GM21367 (cell line): Measurements from ENCODE around the gene SLC52A3.
"Not testable (repeated sequence)": the region's sequence is repeated elsewhere in the genome, so short reads cannot be mapped to it uniquely, and the experiment has no call there.

Experiments used
- ATAC-seq: cut with Tn5 transposase; IDR thresholded peaks from one replicate; pipeline ENCODE4 v1.9.1; 2021; ENCODE audit not compliant: unreplicated experiment

The SLC52A3 gene

GRCh38 chr20:768426-768978 is at the start of gene SLC52A3:
TSS of gene SLC52A3 (minus strand) at chr20:768500. CDS start at chr20:765774, 2,726 bp downstream.
- ATAC-seq, result no peak

DNA sequence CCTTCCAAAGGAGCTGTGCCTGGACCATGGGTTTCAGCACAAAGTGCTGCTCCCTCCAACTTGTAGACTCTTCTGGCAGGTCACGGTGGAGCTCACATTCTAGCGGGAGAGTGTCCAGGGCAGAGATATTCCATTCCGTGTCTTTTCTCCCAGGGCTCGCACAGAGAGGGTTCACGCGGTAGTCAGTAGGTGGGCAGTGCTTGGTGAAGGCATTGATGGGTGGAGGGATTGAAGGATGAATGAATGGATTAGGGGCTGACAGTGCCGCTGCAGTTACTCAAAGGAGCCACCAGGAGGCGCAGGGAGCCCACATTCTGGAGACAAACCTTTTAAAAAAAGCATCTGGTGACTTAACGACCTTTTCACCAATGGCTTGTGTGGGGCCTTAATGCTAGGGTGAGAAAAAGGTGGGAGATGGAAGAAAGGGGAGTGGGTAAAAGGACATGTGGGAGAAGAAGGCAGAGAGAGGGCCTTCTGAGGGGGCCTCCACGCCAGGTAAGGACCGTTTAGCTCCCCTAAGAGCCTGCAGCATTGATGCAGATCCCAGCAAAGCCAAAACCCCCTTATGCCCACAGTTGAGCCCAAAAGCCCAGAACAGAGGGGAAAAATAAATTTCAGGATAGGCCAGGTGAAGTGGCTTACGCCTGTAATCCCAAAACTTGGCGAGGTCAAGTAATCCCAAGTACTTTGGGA is 47.8 kb upstream of the SLC52A3 start:
- ATAC-seq, result no peak

- ATAC-seq, result no peak
Measured at GRCh38 chr20:815226-815625, 46.9 kb upstream of the SLC52A3 start.

DNA sequence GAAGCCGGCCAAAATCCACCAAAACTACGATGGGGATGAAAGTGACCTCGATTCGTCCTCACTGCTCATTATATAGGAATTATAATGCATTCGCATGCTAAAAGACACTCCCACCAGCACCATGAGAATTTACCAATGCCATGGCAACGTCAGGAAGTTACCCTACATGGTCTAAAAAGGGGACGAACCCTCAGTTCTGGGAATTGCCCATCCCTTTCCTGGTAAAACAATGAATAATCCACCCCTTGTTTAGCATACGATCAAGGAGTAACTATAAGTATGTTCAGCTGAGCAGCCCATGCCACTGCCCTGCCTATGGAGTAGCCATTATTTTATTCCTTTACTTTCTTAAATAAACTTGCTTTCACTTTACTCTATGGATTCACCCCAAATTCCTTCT is 45.1 kb upstream of the SLC52A3 start:
- ATAC-seq, result no peak

- not testable (repeated sequence) for ATAC-seq
Measured at GRCh38 chr20:812435-812814, 44.1 kb upstream of the SLC52A3 start.

GRCh38 chr20:811776-812434 is 43.6 kb upstream of the SLC52A3 start:
- not testable (repeated sequence) for ATAC-seq

- no peak for ATAC-seq
Measured at GRCh38 chr20:805713-806112, 37.4 kb upstream of the SLC52A3 start.

DNA sequence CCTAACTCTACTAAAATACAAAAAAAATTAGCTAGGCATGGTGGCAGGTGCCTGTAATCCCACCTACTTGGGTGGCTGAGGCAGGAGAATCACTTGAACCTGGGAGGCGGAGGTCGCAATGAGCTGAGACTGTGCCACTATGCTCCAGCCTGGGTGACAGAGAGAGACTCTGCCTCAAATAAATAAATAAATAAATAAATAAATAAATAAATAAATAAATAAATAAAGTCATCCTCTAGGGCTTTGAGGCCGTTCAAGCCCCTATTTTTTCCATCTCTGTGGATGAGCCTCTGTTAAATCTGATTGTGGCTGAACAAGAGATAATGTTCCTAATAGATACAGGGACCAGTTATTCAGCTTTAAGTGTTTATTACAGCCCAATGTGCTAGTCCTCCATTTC is 33.4 kb upstream of the SLC52A3 start:
- ATAC-seq, result no peak

GRCh38 chr20:800026-800425 is 31.7 kb upstream of the SLC52A3 start:
- not testable (repeated sequence) for ATAC-seq

DNA sequence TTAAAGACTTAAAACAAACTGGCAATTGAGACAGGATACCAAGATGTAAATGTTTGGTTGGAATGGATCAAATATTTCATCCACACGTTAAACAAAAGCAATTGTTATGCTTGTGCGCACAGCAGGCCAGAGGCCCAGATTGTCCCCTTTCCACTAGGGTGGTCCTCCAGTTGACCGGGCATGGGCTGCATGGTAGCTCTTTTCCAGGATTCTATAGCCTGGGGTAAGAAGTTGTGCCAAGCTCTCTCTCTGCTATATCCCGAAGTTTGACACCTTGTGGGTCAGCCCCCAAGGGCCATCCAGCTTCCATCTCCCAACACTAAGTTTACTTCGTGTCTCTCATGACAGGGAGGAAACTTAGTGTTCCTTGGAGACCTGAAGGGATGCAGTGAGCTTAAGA is 30.4 kb upstream of the SLC52A3 start:
- not testable (repeated sequence) for ATAC-seq

DNA sequence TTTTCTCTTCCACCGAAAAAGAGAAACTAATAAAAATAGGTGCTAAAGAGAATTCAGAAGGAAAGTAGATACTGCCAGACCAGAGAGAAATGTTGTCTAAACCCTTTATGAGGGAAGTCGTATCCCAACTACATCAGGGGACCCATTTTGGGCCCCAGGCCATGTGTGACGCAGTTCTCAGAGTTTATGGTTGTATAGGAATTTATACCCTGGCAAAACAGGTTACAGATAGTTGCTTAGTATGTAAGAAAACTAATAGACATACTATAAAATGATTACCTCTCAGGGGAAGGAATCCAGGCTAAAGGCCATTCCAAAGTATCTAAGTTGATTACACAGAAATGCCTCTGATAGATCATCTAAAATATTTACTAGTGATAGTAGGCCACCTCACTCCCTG is 28.6 kb upstream of the SLC52A3 start:
- no peak for ATAC-seq

DNA sequence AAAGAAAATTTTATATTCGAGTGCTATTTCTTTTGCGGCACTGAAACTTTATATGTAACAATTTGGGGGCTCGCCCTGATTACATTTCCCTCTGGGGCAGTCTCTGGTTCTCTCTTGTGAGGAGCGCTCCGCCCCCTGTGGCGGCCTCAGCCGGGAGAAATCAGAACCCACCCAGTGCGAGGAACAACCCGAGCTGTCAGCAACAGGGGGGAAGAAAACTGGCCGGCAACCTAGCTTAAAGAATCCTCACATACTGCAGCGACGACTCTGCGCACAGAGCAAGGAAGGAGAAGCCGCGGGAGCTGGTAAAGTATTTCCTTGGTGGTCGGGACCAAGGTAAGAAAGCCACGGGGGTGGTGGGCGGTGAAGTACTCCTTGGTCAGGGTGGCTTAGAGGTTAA is 23.9 kb upstream of the SLC52A3 start:
- no peak for ATAC-seq

- no peak for ATAC-seq
Measured at GRCh38 chr20:791056-791455, 22.8 kb upstream of the SLC52A3 start.

DNA sequence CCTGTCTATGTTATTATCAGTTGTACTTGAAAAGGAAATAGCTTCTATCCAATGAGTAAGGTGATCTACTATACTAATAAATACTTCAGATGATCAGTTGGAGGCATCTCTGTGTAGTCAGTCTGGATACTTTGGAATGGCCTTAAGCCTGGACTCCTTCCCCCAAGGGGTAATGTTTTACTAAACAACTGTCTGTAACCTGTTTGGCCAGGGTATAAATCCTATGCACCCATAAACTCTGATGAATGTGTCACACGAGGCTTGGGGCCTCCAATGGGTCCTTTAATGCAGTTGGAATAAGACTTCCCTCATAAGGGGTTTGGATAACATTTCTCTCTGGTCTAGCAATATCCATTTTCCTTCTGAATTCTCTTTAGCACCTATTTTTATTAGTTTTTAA is 19.5 kb upstream of the SLC52A3 start:
- no peak for ATAC-seq

- no peak for ATAC-seq
Measured at GRCh38 chr20:779771-780170, 11.5 kb upstream of the SLC52A3 start.

- ATAC-seq, result no peak
Measured at GRCh38 chr20:776165-776564, 7.9 kb upstream of the SLC52A3 start.

- ATAC-seq, result no peak
Measured at GRCh38 chr20:775679-776135, 7.4 kb upstream of the SLC52A3 start.

DNA sequence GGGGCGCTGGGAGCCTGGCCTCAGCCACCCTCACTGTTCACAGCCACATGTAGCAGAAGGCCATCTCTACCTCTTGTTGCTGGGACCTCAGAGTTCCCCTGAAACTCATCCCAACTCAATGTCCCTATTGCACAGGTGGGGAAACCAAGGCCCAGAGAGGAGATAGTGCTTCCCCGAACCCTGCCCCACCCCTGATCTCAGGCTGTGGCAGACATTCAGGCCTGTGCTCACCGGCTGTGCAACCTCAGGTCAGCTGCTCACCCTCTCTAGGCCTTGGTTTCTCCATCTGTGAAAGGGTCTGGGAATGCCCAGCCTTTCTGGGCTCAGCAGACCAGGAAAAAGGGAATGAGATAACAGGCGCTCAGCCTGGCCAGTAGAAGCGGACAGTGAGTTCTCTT is 6.4 kb upstream of the SLC52A3 start:
- no peak for ATAC-seq

DNA sequence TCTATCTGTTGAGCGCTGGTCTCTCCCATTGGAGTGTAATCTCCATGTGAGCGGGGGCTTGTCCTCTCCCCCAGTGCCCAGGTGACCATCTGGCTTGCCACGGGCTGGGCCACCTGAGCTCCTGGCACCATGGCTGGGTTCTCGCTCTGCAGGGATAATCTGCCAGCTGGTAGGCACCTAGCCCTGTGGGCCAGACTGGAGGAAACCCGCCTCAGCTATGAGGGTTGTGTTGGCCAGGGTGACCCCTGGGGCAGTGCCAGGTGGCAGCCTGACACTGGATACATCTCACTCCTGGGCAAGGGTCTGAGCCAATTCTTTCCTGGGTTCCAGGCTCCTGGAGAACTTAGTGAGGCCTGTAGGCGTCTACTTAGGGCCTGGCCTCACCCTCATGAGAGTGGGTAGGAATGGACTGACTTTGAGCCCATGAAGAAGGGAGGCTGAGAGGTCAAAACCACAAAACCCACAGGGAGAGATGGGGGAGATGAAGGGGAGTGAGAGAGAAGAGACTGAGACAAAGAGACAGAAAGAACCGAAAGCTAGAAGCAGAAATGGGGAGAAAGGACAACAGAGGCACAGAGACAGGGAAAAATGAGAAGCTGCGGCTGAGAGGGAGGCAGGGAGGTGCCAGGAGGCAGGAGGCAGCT is 5.8 kb upstream of the SLC52A3 start:
- ATAC-seq, result no peak

- no peak for ATAC-seq
Measured at GRCh38 chr20:772806-773205, 4.5 kb upstream of the SLC52A3 start.

DNA sequence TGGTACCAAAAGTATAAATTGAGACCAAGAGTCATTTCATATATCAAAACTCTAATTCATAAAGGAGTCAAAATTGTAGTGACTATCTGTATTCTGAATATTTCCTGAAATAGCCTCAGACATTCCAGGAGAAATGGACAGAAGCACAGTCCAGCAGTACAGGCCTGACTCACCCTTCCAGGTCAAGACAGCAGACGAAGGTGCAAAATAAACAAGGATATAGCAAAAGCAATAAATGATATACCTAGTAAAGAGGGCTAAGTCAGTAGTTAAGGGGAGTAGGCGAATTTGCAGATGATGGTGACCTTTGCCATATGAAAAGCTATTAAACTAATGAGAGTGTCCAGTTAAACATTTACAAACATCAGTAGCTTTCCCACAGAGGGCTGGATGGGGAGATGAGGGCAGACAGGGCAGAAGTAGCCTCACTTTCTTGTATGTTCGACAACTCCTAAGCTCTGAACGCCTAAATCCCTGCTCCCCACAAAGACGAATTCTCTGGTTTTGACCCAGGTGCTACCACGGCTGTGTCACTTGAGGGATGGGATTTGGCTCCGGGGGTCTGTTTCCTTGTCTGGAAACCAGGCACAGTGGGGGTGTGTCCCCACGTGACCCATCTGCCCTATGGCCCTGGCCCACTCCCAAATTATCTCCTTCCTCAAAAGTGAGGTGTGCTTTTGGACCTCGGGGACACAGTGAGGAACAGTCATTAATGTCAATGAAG is 3.6 kb upstream of the SLC52A3 start:
- ATAC-seq, result no peak
